ENCODE data around the gene TET3.

TET3 gene

GRCh38 chr2:73984203-73984921 lies at the start of gene TET3:
TSS of gene TET3 (plus strand) at chr2:73984910. CDS start at chr2:73986404, 1,494 bp downstream.
- Histone ChIP-seq H3K9me3 (ENCODE audit: control insufficient read depth, low read length) (no peaks in the 10 kb centered on the region), H3K4me3 (ENCODE audit: low read depth, low read length) (peak within 1 kb of the TSS; percentile 56), H2AFZ (peak within 1 kb of the TSS; percentile 89), H3K4me2 (ENCODE audit: low read length) (peak within 1 kb of the TSS; percentile 77), H3K79me2 (peaks cover 8% of the 10 kb centered on the region), H3K9ac (no peak within 1 kb of the TSS), H3K4me1 (peaks cover 18% of the 10 kb centered on the region), H3K36me3 (ENCODE audit: control insufficient read depth, insufficient read depth, low read length) (no peaks in the 10 kb centered on the region), H3K27ac (peak within 1 kb of the TSS; percentile 73), H3K27me3 (ENCODE audit: control insufficient read depth, insufficient read depth, low read length) (no peaks in the 10 kb centered on the region)
- TF ChIP-seq, protein P1, sequence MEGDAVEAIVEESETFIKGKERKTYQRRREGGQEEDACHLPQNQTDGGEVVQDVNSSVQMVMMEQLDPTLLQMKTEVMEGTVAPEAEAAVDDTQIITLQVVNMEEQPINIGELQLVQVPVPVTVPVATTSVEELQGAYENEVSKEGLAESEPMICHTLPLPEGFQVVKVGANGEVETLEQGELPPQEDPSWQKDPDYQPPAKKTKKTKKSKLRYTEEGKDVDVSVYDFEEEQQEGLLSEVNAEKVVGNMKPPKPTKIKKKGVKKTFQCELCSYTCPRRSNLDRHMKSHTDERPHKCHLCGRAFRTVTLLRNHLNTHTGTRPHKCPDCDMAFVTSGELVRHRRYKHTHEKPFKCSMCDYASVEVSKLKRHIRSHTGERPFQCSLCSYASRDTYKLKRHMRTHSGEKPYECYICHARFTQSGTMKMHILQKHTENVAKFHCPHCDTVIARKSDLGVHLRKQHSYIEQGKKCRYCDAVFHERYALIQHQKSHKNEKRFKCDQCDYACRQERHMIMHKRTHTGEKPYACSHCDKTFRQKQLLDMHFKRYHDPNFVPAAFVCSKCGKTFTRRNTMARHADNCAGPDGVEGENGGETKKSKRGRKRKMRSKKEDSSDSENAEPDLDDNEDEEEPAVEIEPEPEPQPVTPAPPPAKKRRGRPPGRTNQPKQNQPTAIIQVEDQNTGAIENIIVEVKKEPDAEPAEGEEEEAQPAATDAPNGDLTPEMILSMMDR (IDR thresholded peaks at IDR 0.05): no peak

DNA sequence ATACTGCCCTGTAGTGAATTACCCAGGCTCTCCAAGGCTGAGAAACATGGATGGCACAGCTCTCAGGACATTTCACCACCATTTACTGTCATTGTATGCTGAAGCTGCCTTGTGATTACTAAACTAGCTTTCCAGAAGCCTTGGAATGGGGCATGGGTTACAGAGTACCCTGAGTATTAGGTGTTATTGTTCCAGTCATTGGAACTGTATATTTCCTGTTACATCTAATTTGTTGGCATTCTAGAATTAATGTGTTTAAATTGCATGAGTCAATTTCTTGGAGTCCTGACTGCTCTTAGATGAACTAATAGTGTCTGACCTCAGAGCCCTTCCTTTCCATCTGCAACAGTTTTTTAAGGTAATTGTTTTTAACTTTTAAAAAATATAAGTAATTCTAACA lies 49.1 kb upstream of the TET3 start:
- H3K9me3 ChIP-seq (ENCODE audit: control insufficient read depth, low read length): no peaks in the 10 kb centered on the region
- peaks cover 35% of the 10 kb centered on the region for H3K79me2 ChIP-seq
- TF ChIP-seq, protein P1 (IDR thresholded peaks at IDR 0.05): no peak
- H3K27me3 ChIP-seq (ENCODE audit: control insufficient read depth, insufficient read depth, low read length): no peaks in the 10 kb centered on the region
- H3K4me3 ChIP-seq (ENCODE audit: low read depth, low read length): no peak overlapping the region
- no peak overlapping the region for H3K27ac ChIP-seq
- no peak overlapping the region for H2AFZ ChIP-seq
- no peak overlapping the region for H3K4me2 ChIP-seq (ENCODE audit: low read length)
- H3K36me3 ChIP-seq (ENCODE audit: control insufficient read depth, insufficient read depth, low read length): no peaks in the 10 kb centered on the region
- H3K4me1 ChIP-seq: peaks cover 2% of the 10 kb centered on the region
- H3K9ac ChIP-seq: no peak overlapping the region

- Histone ChIP-seq H3K4me2 (ENCODE audit: low read length) (no peak overlapping the region), H3K4me3 (ENCODE audit: low read depth, low read length) (no peak overlapping the region), H3K4me1 (peaks cover 2% of the 10 kb centered on the region), H3K36me3 (ENCODE audit: control insufficient read depth, insufficient read depth, low read length) (no peaks in the 10 kb centered on the region), H2AFZ (no peak overlapping the region), H3K27me3 (ENCODE audit: control insufficient read depth, insufficient read depth, low read length) (no peaks in the 10 kb centered on the region), H3K27ac (no peak overlapping the region), H3K9ac (no peak overlapping the region), H3K9me3 (ENCODE audit: control insufficient read depth, low read length) (no peaks in the 10 kb centered on the region), H3K79me2 (peaks cover 29% of the 10 kb centered on the region)
- TF ChIP-seq, protein P1 (IDR thresholded peaks at IDR 0.05): no peak
These were observed 47.4 kb upstream of the TET3 start for GRCh38 chr2:73937103-73937885.

- no peak overlapping the region for H3K4me3 ChIP-seq (ENCODE audit: low read depth, low read length)
- TF ChIP-seq, protein P1 (IDR thresholded peaks at IDR 0.05): no peak
- no peak overlapping the region for H3K4me2 ChIP-seq (ENCODE audit: low read length)
- no peaks in the 10 kb centered on the region for H3K36me3 ChIP-seq (ENCODE audit: control insufficient read depth, insufficient read depth, low read length)
- H3K27me3 ChIP-seq (ENCODE audit: control insufficient read depth, insufficient read depth, low read length): no peaks in the 10 kb centered on the region
- no peaks in the 10 kb centered on the region for H3K9me3 ChIP-seq (ENCODE audit: control insufficient read depth, low read length)
- peaks cover 29% of the 10 kb centered on the region for H3K79me2 ChIP-seq
- no peak overlapping the region for H3K27ac ChIP-seq
- peaks cover 2% of the 10 kb centered on the region for H3K4me1 ChIP-seq
- no peak overlapping the region for H3K9ac ChIP-seq
- no peak overlapping the region for H2AFZ ChIP-seq
These were observed 46.8 kb upstream of the TET3 start for GRCh38 chr2:73937899-73938298.

Data from parathyroid adenoma (tissue), 2 donors.